Stomach (tissue), 4 donors: ENCODE results near the gene TMEM147.

ENCODE experiments used
- CTCF ChIP-seq, 7 experiments: fragments of 450-650 bp in 4 of 7; fragments of 200-600 bp in 3 of 7; sonication (generic) in 3 of 7; IDR thresholded peaks; one replicate each; pipeline ENCODE4 v1.5.1; 2016 to 2019; ENCODE audit warnings: antibody characterized with exemption in 7 of 7, control low read depth in 2 of 7, mild to moderate bottlenecking in 1 of 7
- POLR2A ChIP-seq, 4 donors: fragments of 450-650 bp; IDR thresholded peaks; one replicate each; pipeline ENCODE4 v1.6.1; 2016; ENCODE audit warnings: antibody characterized with exemption in 4 of 4, control low read depth in 2 of 4, mild to moderate bottlenecking in 1 of 4, moderate library complexity in 1 of 4
- POLR2AphosphoS5 ChIP-seq, 3 donors: sonication (generic); formaldehyde crosslinking; IDR thresholded peaks; one replicate each; pipeline ENCODE4 v1.6.1; 2016; ENCODE audit warnings: antibody characterized with exemption in 3 of 3

- TF ChIP-seq CTCF (IDR thresholded peaks at IDR 0.05) (no peak), POLR2A (IDR thresholded peaks at IDR 0.05) (no peak), POLR2AphosphoS5 (IDR thresholded peaks at IDR 0.05) (no peak)
Measured at GRCh38 chr19:35556846-35557538, 11.6 kb downstream of the TMEM147 start.
